GM12874 (cell line): ENCODE data around the gene KDM4E.

Experiments
- TF ChIP-seq, protein P1 (sequence below): IDR thresholded peaks from 2 replicates; pipeline ENCODE4 v1.5.1; 2011; ENCODE audit warnings: low read depth, mild to moderate bottlenecking, control low read depth, low read length, moderate library complexity; ENCODE audit not compliant: insufficient read depth

The KDM4E gene

DNA sequence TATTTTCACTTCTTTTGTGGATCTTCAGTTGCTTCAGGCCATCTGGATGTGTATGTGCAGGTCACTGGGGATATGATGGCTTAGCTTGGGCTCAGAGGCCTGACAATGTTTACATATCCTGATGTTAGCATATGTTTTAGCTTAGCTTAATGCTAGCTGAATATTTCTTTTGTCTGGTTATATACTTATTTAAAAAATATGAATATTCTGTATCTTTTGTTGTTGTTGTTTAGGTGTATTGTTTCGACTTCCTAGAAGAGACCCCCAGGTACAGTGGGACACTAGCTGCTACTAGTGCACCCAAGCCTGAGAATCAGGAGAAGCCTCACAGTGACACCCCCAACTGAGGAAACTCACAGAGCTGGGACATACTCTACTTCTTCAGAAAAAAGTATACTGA, at the start of gene KDM4E:
TSS of gene KDM4E (plus strand) at position 301 of the 400 bp plus-strand sequence. CDS start 300 bp downstream, outside the sequence.
- TF ChIP-seq, protein P1, sequence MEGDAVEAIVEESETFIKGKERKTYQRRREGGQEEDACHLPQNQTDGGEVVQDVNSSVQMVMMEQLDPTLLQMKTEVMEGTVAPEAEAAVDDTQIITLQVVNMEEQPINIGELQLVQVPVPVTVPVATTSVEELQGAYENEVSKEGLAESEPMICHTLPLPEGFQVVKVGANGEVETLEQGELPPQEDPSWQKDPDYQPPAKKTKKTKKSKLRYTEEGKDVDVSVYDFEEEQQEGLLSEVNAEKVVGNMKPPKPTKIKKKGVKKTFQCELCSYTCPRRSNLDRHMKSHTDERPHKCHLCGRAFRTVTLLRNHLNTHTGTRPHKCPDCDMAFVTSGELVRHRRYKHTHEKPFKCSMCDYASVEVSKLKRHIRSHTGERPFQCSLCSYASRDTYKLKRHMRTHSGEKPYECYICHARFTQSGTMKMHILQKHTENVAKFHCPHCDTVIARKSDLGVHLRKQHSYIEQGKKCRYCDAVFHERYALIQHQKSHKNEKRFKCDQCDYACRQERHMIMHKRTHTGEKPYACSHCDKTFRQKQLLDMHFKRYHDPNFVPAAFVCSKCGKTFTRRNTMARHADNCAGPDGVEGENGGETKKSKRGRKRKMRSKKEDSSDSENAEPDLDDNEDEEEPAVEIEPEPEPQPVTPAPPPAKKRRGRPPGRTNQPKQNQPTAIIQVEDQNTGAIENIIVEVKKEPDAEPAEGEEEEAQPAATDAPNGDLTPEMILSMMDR: no peak

DNA sequence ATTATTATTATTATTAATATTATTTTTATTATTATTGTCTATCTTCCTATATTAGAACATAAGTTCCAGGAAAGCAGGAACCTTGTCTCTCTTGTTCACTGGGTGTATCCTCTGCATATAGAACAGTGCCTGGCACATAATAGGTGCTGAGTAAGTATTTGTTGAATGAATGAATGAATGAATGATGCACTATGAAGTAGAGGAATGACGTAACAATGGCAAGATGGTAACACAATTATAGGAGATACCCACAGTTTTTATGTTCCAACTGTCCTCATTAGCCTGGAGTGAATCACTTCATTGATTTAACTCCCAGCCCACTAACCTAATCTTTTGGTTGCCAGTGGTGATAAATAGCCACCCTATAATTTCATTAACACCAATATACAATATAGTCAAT, 49.5 kb upstream of the KDM4E start:
- TF ChIP-seq, protein P1: no peak

DNA sequence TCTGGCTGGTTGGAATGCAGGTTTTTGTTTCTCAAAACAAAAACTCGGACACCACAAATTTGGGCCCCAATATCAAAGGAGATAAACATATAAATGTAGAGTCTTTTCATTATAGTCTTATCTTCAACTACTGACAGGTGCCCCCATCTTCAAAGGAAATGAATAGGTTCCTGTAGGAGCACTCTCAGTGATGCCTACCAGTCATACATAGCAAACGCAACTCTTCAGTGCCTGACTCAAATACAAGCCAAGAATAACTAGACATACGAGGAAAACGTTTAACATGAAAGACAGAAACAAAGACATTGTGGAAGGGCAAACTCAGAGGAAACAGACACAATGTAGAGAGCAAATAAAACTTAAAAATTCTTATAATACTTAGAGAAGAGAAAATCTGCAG, 37.7 kb upstream of the KDM4E start:
- TF ChIP-seq, protein P1: no peak

DNA sequence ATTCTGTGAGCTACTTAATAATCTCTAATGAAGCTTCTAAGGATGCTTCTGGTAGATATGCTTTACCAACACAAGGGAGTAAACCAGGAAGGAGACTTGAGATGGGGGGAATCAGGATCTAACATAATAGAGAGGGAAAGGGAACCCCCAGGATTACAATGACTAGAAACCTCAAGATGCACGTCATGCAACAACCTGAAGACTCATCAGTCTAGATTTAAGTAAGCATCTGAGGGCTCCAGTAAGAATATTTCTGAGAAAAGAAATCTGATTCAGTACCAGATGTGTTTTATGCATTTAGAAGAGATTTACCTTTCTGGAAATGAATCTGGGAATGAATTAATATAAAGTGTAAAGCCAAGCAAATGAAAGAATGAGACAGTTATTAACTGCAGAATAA, 36.3 kb upstream of the KDM4E start:
- TF ChIP-seq, protein P1: no peak

DNA sequence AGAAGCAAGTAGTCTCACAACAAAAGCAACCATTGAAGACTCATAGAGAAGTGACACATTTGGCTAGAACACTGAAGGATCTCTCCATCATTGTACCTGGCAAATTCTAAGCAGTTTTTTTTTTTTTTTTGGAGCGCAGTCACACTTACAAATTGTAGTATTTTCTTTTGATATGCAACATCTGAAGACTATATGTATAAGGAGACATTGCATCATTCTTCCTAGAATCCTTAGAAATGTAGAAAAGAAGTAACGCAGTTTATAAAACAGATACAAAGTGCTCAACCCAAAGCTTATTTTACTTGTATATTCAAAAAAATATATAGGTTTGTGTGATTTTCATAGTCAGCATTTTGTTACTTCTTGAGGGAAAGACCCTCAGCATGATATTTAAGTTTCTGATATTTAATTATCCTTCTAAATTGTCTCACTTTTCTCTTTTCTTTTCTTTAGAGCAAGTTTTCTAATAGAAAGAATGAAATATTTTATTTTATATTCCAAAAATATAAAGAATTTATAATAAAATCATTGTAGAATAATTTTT, 31.6 kb upstream of the KDM4E start:
- TF ChIP-seq, protein P1: no peak

DNA sequence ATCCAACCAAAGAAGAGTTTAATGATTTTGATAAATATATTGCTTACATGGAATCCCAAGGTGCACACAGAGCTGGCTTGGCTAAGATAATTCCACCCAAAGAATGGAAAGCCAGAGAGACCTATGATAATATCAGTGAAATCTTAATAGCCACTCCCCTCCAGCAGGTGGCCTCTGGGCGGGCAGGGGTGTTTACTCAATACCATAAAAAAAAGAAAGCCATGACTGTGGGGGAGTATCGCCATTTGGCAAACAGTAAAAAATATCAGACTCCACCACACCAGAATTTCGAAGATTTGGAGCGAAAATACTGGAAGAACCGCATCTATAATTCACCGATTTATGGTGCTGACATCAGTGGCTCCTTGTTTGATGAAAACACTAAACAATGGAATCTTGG, 27.6 kb upstream of the KDM4E start:
- TF ChIP-seq, protein P1: peak; percentile 13; the same call in 1 of the 2 replicates

DNA sequence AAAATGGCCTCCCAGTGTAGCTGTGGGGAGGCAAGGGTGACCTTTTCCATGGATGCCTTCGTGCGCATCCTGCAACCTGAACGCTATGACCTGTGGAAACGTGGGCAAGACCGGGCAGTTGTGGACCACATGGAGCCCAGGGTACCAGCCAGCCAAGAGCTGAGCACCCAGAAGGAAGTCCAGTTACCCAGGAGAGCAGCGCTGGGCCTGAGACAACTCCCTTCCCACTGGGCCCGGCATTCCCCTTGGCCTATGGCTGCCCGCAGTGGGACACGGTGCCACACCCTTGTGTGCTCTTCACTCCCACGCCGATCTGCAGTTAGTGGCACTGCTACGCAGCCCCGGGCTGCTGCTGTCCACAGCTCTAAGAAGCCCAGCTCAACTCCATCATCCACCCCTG, 26.8 kb upstream of the KDM4E start:
- TF ChIP-seq, protein P1: no peak
